Parathyroid adenoma (tissue), 2 donors: ENCODE data around the gene DHRS7C.

Experiments
- H2AFZ ChIP-seq: fragments of 300-600 bp; sonication (generic); one replicate; pipeline ENCODE4 v1.7.0; 2017; ENCODE audit warnings: antibody characterized with exemption, mild to moderate bottlenecking
- H3K27ac ChIP-seq: fragments of 300-600 bp; sonication (generic); one replicate; pipeline ENCODE4 v1.7.0; 2017
- H3K27me3 ChIP-seq: fragments of 300-600 bp; sonication (generic); one replicate; pipeline ENCODE4 v1.7.0; 2017; ENCODE audit warnings: low read length; ENCODE audit not compliant: control insufficient read depth, insufficient read depth
- H3K36me3 ChIP-seq: fragments of 300-600 bp; sonication (generic); one replicate; pipeline ENCODE4 v1.7.0; 2017; ENCODE audit warnings: low read length; ENCODE audit not compliant: control insufficient read depth, insufficient read depth
- H3K4me1 ChIP-seq: fragments of 300-600 bp; sonication (generic); one replicate; pipeline ENCODE4 v1.7.0; 2017; ENCODE audit warnings: control low read depth
- H3K4me2 ChIP-seq: fragments of 300-600 bp; sonication (generic); one replicate; pipeline ENCODE4 v1.7.0; 2017; ENCODE audit warnings: low read length
- H3K4me3 ChIP-seq: fragments of 300-600 bp; sonication (generic); one replicate; pipeline ENCODE4 v1.7.0; 2017; ENCODE audit warnings: low read depth, low read length
- H3K79me2 ChIP-seq: fragments of 300-600 bp; sonication (generic); one replicate; pipeline ENCODE4 v1.7.0; 2017; ENCODE audit warnings: control low read depth
- H3K9ac ChIP-seq: fragments of 300-600 bp; sonication (generic); one replicate; pipeline ENCODE4 v1.7.0; 2017; ENCODE audit warnings: mild to moderate bottlenecking
- H3K9me3 ChIP-seq: fragments of 300-600 bp; sonication (generic); one replicate; pipeline ENCODE4 v1.7.0; 2017; ENCODE audit warnings: low read length; ENCODE audit not compliant: control insufficient read depth
- TF ChIP-seq, protein P1 (sequence below): fragments of 300-600 bp; sonication (generic); IDR thresholded peaks from one replicate; pipeline ENCODE4 v1.7.0; 2017; ENCODE audit warnings: antibody characterized with exemption, mild to moderate bottlenecking
- donor health status: primary hyperparathyroidism.

Gene DHRS7C

DNA sequence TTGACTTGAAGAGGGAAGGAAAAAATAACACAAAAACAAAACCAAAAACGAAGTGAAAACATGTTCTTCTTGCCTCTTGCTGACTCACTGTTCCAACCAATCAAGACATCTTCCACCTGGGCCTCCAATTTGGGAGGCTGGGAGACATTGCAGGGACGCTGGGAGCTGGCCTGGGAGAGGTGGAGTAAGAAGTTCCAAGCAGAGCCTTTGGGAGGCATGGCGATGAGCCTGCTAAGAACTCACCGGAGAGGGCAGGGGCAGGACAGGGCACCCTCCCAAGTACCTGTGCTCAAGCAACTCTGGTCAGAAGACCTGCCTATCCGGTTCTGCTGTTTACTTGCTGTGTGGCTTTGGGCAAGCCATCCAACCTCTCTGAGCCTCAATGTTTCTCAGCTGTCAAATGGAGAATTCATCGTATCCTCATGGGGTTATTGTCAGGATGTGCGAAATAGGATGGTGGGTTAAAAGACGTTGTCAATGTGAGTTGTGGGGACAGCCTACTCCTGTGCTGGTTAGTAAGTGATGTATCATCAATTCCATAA is 33.5 kb upstream of the DHRS7C start:
- H3K4me2 ChIP-seq: no peak overlapping the region
- no peak overlapping the region for H3K9ac ChIP-seq
- H3K79me2 ChIP-seq: no peaks in the 10 kb centered on the region
- H3K27ac ChIP-seq: no peak overlapping the region
- H3K36me3 ChIP-seq: no peaks in the 10 kb centered on the region
- TF ChIP-seq, protein P1, sequence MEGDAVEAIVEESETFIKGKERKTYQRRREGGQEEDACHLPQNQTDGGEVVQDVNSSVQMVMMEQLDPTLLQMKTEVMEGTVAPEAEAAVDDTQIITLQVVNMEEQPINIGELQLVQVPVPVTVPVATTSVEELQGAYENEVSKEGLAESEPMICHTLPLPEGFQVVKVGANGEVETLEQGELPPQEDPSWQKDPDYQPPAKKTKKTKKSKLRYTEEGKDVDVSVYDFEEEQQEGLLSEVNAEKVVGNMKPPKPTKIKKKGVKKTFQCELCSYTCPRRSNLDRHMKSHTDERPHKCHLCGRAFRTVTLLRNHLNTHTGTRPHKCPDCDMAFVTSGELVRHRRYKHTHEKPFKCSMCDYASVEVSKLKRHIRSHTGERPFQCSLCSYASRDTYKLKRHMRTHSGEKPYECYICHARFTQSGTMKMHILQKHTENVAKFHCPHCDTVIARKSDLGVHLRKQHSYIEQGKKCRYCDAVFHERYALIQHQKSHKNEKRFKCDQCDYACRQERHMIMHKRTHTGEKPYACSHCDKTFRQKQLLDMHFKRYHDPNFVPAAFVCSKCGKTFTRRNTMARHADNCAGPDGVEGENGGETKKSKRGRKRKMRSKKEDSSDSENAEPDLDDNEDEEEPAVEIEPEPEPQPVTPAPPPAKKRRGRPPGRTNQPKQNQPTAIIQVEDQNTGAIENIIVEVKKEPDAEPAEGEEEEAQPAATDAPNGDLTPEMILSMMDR: no peak
- no peaks in the 10 kb centered on the region for H3K9me3 ChIP-seq
- no peak overlapping the region for H2AFZ ChIP-seq
- H3K27me3 ChIP-seq: no peaks in the 10 kb centered on the region
- H3K4me3 ChIP-seq: no peak overlapping the region
- H3K4me1 ChIP-seq: no peaks in the 10 kb centered on the region

DNA sequence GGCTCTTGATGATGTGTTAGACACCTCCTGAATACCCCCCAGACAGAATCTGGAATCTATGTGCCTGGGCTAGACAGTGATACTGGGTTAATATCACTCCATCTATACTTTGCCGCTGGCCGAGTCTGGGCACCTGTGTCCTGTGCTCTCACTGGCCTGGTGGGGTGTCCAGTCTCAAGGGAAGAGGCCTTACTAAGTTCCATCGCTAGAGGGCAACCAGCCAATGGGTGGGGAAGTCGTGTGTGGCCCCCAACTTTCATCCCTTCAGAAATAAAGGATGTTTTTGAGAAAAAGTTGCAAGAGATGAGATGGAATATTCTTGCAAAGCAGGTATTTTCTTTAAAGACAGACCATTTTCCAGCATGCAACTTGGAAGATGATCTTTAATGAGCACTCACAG is 32.7 kb upstream of the DHRS7C start:
- Histone ChIP-seq H3K9ac (no peak overlapping the region), H3K36me3 (no peaks in the 10 kb centered on the region), H3K4me1 (no peaks in the 10 kb centered on the region)

DNA sequence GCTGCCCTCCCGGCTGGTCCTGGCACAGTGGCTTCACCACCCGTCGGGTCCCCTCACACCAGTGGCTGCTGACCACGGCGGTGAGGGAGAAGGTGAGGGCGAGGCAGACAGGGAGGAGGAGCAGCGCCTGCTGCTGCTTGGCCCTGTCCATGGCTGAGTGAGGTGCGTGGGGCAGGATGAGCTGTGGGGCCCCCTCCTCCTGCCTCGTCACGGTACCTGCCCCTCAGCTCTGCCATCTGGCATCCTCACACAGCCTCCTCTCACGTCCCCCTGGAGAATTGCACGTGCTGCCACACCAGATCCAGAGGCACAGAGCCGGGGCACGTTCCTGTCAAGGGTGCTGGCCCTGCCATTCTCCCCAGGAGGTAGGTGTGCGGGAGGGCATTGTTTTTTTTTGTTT is 30.5 kb upstream of the DHRS7C start, which contains the start of gene GSG1L2:
GSG1L2 (minus strand) TSS at position 159 of the 400 bp plus-strand sequence; CDS start at position 151, 8 bp downstream.
- Histone ChIP-seq H3K9me3 (no peaks in the 10 kb centered on the region), H3K4me2 (no peak within 1 kb of the TSS), H2AFZ (no peak within 1 kb of the TSS), H3K36me3 (no peaks in the 10 kb centered on the region), H3K4me1 (no peaks in the 10 kb centered on the region), H3K4me3 (no peak within 1 kb of the TSS), H3K27me3 (no peaks in the 10 kb centered on the region), H3K27ac (no peak within 1 kb of the TSS), H3K9ac (no peak within 1 kb of the TSS), H3K79me2 (no peaks in the 10 kb centered on the region)
- TF ChIP-seq, protein P1: no peak

More for the DNA sequence above, 32.7 kb upstream of the DHRS7C start:
- H3K27ac ChIP-seq: no peak overlapping the region
- no peak overlapping the region for H3K4me3 ChIP-seq
- TF ChIP-seq, protein P1: no peak
- H2AFZ ChIP-seq: no peak overlapping the region
- no peak overlapping the region for H3K4me2 ChIP-seq
- H3K79me2 ChIP-seq: no peaks in the 10 kb centered on the region
- no peaks in the 10 kb centered on the region for H3K27me3 ChIP-seq
- H3K9me3 ChIP-seq: no peaks in the 10 kb centered on the region

GRCh38 chr17:9820448-9820847 is 29.1 kb upstream of the DHRS7C start:
- H3K9me3 ChIP-seq: no peaks in the 10 kb centered on the region
- no peak overlapping the region for H3K9ac ChIP-seq
- H3K4me1 ChIP-seq: no peaks in the 10 kb centered on the region
- no peaks in the 10 kb centered on the region for H3K27me3 ChIP-seq
- H3K4me2 ChIP-seq: no peak overlapping the region
- no peak overlapping the region for H3K27ac ChIP-seq
- no peaks in the 10 kb centered on the region for H3K36me3 ChIP-seq
- H3K79me2 ChIP-seq: no peaks in the 10 kb centered on the region
- H2AFZ ChIP-seq: no peak overlapping the region
- TF ChIP-seq, protein P1: no peak
- H3K4me3 ChIP-seq: no peak overlapping the region

DNA sequence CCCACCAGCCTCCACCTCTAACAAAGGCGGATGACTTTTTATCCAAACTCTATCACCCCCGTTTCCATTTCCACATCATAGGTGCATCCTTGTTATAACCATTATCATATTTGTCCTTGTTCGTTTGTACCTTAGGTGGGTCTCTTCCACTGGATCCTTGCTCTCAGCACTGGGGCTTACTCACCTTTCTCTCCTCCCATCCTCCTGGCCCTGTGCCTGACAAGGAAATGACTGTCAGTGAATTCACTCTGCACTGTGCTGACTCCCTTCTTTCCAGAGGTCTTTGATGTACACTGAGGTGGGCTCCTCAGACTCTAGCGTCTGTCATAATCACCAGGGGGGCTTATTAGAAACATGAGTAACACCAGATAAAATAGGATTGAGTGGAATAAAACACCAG is 27.4 kb upstream of the DHRS7C start:
- no peak overlapping the region for H3K4me3 ChIP-seq
- no peaks in the 10 kb centered on the region for H3K36me3 ChIP-seq
- no peaks in the 10 kb centered on the region for H3K27me3 ChIP-seq
- H2AFZ ChIP-seq: no peak overlapping the region
- no peaks in the 10 kb centered on the region for H3K79me2 ChIP-seq
- H3K4me2 ChIP-seq: no peak overlapping the region
- H3K9me3 ChIP-seq: no peaks in the 10 kb centered on the region
- no peaks in the 10 kb centered on the region for H3K4me1 ChIP-seq
- TF ChIP-seq, protein P1: no peak
- no peak overlapping the region for H3K27ac ChIP-seq
- no peak overlapping the region for H3K9ac ChIP-seq
